GM18517 (cell line): ENCODE results near the gene METTL16.

Experiments
- ATAC-seq: cut with Tn5 transposase; IDR thresholded peaks from one replicate; pipeline ENCODE4 v1.9.1; 2021; ENCODE audit warnings: mild to moderate bottlenecking, moderate library complexity; ENCODE audit not compliant: unreplicated experiment

Gene METTL16

DNA sequence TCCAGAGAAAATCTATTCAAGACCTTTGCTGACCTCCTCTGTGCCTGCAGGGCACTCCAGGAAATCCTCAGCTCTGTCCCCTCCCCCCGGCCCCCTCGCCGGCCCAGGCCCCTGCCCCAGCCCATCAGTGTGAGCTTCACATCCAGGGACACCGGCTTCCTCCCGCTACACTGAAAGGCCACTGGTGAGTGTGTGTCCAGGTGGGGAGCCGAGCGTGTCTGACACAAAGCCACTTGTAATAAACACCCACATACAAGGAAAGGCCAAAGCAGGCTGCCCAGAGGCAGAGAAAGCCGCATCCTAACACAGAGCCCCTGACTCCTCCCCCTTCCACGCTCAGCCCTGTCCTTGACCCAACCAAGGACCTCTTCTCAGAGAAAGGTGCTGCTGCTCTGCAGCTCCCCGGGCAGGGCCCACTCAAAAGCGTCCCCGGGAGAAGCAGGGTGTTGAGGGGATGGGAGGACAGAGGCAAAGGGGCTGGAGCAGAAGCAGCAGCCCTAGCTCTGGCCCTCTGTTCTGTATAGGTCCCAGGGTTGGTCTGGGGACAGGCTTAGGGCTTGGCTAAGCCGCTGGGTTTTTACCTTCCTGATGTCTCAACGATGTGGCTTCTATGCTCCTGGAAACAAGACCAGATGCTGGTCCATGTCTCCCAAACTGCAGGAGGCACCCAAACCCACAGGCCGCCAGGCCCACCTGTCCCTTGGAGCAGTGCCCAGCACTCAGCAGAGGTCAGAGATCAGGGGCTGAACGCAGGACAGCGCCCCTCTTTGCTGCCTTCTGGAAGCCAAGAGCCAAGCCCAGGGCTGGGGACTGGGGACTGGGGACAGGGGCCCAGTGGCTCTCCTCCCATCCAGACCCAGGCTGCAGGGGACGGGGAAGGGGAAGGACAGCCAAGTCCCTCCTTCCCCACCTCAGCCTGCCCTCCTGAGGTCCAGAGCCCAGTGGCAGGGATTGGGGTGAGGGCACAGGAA is 126.2 kb downstream of the METTL16 start:
- ATAC-seq = no peak

DNA sequence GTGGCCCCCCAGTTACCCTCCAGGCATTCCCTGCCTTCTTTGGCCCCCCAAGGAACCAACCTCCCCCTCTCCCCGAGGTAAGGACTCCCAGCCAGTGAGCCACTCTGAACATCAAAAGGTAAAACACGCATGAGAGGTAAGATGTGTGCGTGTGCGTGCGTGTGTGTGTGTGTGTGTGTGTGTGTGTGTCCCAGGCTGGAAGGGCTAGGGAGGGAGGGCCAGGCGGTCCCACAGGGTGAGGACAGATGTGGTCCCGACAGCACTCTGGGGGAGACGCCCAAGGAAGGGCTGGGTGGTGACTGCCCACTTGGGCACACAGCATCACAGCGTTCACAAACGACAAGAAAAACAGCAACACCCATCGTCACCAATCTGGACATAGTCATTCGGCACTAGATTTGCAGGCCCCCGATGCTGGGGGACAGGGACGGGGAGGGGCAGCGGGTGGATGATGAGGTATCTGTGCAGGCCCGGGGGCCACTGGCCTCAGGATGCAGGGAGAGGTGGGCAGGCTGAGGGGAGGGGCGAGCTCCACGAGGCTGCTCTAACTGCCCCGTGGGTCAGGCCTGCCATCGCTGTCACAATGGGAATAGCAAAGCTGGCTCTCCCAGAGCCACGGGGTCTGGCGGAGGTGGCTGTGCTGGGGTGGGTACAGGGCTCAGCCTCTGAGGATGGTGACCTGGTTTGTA is 127.1 kb downstream of the METTL16 start:
- no peak for ATAC-seq

DNA sequence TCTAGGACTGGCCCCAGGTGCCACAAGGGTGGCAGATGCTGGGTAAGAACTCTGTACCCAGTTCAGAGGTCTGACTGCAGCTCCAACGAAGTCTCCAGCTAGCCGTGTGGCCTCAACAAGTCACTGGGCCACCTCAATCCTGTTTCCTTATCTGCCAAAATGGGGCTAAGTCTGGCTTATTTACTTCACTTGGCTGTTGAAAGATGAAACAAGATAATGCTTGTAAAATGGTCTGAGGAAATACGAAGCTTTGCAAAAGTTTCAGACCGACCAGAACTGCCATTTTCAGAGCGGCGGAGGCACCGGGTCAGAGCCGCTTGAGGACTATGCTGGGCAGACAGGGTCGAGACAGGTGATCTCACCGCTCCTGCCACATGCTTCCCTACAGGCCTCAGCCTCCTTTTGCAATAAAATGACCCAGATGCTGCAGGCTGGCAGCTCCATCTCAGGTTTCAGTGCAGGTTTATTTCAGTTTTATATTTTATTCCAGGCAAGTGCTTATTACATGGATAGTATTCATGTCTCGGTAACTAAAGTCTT is 128.0 kb downstream of the METTL16 start:
- ATAC-seq = no peak

DNA sequence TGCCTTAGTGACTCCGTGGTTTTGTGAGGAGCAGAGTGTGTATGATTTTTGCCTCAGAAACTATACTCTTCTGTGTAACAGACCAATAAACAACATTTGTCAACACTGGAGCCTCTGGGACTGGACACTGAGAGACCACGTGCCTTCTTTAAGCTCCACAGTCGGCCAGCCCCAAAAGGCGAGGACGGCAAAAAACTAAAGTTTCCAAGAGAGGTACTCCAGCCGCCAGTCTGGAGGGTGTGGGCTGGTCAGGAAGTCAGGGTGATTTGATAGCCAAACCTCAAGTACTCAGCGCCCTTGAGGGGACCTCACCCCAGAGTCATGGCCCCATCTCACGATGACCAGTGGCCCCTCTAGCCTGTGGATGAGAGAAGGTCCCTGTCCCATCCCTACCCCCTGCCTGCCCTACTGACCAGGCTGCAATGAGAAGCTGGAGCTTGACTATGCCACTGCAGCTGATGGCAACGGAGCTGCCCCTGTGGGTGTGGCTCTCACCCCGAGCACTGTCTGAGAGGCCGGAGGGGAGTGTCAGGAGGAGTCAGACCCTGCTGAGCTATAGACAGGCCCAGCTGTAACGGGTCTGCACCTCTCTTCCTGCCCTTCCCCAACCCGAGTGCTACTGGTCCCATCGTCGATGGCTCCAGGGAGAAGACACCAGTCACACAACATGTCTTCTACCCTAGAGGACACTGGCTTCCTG is 130.6 kb downstream of the METTL16 start:
- no peak for ATAC-seq

DNA sequence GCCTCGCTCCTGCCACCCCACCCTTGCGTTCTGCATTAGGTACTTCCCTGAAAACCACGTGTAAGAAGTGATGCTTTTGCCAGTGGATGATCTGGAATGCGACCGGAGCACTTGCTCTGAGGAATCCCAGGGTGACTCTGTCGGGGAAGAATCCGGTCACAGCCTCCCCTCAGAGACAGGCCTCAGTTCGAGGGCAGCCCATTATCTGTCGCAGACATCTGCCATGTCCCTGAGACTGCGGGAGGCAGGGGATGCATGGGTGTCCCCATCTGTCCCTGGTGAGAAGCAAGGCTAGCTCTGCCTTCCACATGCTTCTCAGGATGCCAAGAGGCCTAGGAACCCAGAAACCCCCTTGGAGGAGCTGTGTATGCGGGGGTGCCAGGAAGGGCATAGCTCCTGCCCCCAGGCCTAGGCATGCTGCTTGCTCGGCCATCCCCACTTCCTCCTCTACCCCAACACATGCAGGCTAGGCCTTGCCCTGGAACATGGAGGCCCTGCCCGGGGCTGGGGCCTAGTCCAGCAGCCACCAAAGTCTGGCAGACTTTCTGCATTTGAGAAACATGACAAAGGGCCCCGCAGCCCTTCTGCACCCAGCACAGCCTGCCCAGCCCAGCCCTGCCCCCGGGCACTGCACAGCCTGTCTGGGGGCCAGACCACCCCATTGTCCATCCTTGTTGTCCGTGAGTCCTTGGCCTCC is 131.3 kb downstream of the METTL16 start:
- no peak for ATAC-seq

DNA sequence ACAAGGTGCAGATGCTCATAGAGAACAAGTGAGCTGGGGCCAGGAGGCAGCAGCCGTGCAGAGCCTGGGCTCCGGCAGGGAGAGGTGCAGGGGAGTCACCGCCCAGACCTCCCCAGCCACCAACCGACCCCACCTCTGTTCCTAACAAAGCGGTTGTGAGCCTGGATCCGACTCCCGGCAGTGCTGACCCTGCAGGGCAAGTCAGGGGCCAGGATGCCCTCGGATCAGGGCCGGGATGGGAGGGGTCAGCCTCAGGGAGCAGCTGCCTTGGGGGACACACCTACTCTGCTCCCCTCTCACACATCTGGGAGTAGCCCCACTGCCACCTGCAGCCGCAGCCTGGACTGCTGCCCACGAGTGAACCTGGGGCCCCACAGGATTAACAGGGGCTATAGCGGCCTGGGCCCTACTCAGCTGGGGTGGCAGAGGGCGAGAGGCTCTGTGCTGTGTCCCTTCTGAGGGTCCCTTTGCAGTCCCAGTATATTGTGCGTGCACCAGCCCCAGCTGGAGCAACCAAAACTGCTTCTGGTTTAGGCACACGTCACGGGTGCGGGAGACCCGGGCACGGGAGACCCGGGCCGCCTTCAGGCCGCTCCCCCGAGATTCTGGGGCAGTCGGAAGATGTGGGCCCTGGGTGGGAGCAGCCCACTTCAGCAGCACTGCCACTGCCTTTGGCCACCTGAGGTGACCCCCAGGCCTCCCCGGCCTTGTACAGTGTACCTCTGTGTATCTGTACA is 132.0 kb downstream of the METTL16 start:
- ATAC-seq = no peak

DNA sequence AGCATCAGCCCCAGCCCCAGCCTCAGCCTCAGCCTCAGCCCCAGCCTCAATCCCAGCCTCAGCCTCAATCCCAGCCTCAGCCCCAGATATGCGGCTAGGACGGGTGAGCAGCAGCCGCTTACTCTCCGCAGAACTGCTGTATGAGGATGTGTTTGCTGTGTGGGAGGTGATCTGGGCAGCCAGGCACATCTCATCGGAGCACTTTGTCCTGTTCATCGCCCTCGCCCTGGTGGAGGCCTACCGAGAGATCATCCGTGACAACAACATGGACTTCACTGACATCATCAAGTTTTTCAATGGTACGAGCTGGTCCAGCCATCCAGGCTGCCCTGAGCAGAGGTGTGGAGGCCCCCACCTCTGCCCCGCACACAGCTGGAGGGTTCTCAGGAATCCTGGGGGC is 132.8 kb downstream of the METTL16 start:
- no peak for ATAC-seq

DNA sequence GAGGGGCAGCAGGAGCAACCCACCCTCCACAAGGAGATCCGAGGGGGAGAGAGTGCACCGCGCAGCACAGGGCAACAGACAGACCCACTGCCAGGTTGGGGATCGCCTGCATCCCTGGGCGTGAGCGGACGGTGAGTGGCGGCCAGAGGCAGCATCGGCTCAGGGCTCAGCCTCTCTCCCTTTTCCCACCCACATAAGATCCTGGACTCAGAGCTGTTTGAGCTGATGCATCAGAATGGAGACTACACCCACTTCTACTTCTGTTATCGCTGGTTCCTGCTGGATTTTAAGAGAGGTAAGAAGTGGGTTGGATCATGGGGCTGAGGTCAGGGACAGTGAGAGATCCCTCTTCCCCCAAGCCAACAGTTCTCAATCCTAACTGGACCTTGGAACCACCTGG is 134.0 kb downstream of the METTL16 start:
- no peak for ATAC-seq

DNA sequence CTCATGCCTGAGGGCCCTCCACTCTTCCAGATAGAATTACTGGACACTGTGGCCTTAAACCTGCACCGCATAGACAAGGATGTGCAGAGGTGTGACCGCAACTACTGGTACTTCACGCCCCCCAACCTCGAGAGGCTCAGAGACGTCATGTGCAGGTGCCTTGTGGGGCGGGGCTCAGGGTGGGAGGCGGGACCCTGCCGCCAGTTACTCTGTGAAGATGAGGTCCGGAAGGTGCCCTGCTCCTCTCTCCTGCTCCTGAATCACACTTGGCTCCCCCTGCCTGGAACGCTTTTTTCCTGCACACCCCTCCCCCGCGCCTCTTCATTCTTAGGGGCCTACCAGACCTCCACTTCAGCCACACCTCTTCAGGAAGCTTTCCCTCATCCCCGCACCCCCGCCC is 135.6 kb downstream of the METTL16 start:
- no peak for ATAC-seq

DNA sequence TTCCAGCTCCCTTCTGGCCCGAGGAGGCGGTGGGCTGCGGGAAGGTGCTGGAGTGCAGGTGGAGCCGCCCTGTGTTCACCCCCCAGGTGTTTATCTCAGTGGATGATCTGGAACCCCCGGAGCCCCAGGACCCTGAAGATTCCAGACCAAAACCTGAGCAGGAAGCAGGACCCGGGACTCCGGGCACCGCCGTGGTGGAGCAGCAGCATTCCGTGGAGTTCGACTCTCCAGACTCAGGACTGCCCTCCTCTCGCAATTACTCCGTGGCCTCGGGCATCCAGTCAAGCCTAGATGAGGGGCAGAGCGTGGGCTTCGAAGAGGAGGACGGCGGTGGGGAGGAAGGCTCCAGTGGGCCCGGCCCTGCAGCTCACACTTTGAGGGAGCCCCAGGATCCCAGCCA is 136.3 kb downstream of the METTL16 start:
- ATAC-seq = no peak

DNA sequence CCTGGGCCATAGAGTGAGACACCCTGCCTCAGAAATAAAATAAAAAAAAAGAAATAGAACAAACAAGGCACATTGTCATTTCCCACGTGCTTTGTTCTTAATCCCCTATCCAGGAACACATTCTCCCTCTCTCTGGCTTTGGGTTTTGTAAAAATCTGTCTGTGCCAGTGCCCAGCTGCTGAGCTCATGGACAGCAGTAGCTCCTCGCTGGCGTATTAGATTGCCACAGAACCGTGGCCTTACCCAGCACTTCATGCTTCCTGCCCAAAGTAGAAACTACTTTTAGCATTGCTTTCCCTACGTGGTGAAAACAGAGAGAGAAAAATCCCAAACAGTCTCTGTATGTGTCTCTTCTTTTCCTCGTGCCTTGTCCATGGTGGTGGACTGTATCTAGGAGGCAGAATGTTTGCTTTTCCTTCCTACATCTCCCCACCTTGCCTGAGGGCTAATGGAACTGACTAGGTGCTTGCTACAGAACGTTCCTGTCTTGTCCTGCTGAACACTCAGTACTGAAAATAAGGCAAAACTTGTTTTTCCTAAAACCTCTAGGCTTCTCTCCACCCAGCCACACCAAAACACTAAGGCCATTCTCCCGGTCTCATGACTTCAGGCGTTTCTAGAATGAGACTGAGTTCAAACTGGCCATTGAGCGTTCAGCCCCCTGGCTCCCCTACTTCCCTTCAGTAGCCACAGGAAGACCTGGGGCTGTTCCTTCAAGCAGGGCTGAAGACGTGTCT is 137.0 kb downstream of the METTL16 start:
- no peak for ATAC-seq

DNA sequence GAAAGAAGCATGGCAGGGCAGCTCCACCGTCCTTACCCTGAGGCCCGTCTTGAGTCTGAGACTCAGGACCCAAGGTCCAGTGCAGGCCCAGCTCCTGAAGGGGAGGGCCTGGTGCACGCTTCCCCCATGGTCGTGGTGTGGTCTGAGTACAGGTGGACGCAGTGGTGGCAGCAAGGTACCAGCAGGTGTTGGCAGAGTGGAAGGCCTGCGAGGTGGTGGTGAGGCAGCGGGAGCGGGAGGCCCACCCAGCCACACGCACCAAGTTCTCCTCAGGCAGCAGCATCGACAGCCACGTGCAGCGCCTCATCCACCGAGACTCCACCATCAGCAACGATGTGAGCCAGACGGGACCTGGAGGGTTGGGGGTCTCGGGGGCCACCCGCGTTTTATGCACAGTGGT is 138.5 kb downstream of the METTL16 start:
- ATAC-seq = no peak

DNA sequence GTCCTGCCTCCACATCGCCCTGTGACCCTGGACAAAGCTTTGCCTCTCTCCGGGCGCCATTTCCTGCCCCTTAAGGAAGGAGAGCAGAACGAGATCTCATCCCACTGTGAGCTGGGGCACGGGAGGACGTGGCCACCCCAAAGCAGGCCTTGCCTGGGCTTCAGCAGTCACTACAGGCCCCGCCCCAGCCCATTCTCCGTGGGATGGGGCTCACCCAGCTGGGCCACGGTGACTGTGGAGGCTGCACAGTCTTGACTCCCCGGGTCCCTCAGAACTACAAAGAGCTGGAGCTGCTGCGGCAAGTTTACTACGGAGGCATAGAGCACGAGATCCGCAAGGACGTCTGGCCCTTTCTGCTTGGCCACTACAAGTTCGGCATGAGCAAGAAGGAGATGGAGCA is 139.0 kb downstream of the METTL16 start:
- ATAC-seq = no peak

DNA sequence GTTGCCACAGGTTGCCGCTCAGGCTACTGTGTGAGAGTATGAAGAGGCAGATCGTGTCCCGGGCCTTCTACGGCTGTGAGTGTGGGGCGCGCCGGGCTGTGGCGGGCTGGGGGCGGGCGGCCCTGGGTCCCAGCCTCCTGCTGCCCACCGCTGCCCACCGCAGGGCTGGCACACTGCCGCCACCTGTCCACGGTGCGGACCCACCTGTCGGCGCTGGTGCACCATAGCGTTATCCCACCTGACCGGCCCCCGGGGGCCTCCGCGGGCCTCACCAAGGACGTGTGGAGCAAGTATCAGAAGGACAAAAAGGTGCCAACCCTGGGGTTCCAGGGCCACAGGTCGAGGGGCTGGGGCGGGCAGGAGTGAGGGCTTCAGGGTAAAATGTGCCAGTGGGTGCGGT is 139.5 kb downstream of the METTL16 start:
- ATAC-seq = no peak

DNA sequence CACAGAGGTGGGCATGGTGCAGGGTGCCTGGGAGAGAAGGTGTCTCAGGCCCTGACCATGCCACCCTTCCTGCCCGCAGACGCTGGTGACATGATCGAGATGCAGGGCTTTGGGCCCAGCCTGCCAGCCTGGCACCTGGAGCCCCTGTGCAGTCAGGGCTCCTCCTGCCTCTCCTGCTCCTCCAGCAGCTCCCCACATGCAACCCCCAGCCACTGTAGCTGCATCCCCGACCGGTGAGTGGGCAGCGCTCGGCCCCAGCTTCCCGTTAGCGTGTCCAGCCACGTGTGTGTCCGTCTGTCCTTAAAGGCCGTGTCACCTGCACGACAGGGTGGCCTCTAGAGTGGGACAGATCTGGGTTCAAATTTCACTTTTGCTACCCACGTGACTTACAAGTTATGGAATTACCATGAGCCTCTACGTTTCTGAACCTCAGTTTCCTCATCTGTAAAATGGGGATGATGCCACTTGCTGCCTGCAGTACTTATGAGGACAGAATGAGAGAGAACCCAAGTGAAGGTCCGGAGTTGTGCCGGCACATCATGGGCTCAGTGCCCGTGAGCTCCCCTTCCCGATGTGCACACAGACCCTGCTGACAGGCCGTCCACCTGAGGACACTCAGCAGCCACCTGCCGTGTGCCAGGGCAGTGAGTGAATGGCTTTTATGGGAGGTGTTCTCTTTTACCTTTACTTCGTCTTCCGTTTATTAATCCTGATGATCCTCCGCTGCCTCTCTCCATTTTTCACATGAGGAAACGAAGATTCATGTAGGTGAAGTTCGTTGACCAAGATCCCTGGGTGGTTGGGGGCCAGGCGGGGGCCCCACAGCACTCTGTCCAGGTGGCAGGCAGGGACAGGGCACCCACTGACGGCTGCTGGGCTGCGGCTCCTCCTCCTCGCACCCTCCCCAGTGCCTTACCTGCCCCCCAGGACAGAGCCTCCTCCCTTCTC is 140.2 kb downstream of the METTL16 start:
- ATAC-seq = no peak

DNA sequence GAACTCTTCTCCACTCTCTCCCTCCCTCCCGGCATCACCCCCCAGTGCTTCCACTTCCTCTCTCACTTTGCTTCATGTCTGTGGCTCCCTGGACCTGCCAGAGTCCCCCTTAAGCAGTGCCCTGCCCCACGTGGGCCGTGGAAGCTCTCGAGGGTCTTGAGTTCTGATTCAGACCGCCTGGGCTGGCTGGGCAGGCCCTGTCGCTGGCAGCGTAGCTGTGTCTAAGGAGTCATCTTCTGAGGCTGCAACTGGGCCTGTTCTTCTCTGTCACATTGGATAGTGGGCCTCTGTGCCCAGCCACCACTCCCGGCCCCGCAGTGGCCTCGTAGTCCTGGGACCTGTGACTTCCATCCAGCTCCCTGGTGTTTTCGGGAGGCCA is 141.5 kb downstream of the METTL16 start:
- no peak for ATAC-seq

DNA sequence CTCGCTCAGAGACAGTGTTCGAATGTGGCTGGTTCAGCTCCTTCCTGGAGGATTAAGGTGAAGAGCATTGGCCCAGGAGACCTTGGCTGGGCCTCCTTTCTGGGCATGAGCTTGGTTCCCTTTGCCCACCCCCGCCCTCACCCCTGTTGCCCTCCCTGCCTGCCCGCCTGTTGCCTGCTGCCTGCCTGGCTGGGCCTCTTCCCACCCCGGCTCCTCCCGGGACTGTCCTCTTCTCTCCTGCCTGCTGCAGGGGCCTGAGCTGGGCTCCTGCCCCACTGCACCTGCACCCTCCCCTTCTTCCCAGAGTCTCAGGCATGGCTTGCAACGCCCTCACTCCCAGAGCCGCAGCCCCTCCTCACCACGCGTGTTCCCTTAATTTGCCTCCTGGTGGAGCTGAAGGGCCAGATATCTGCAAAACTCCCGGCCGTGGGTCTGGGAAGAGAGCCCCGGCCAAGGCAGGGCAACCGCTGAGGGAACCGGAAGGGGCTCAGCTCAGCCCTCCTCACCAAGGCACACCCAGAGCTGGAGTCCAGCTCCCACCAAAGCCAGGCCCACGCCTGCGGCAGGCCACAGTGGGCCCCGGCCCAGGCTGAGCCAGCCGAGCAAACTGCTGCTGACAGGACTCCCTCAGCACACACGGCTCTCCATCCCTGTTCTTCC is 142.0 kb downstream of the METTL16 start:
- ATAC-seq = no peak

DNA sequence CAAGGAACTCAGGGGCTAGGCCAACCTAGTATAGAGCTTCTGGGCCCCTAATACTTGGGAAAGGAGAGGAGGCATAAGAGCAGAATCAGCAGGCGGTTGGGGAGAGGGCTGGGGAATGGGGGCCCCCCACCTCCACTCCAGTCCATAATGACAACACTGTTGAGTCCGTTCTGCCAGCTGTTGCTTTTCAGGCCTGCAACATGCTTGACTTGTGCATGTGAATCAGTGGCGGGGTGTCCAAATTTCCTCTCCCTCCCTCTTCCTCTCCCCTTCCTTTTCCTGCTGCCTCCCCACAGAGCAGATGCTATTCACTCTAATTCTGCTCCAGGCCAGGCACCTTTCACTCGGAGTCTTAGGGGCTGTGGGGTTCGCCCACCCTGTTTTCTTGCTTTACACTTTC is 142.6 kb downstream of the METTL16 start:
- no peak for ATAC-seq
